Large intestine (tissue), 3 donors: ENCODE data around the gene PTPN11. TPM values are rescaled to one million over a fixed set of nuclear protein-coding genes. Genes with fewer than 3 reads are reported as not detected.

Experiments
- DNase-seq, 2 donors: peaks; one replicate each; pipeline versions ENCODE4 v3.0.0 to v3.0.0-alpha.2; 2013
- H3K27ac ChIP-seq: one replicate; pipeline ENCODE4 v1.5.1; 2013; ENCODE audit warnings: low read length
- H3K27me3 ChIP-seq: 2 replicates; pipeline ENCODE4 v1.6.1; 2013; ENCODE audit warnings: low read length; ENCODE audit not compliant: control insufficient read depth, insufficient read depth
- H3K36me3 ChIP-seq: 2 replicates; pipeline ENCODE4 v1.6.1; 2013; ENCODE audit warnings: low read length; ENCODE audit not compliant: control insufficient read depth, insufficient read depth
- H3K4me1 ChIP-seq: one replicate; pipeline ENCODE4 v1.6.1; 2013; ENCODE audit warnings: low read length; ENCODE audit not compliant: control insufficient read depth, insufficient read depth
- H3K4me3 ChIP-seq: one replicate; pipeline ENCODE4 v1.5.1; 2013; ENCODE audit warnings: low read length
- H3K9me3 ChIP-seq: one replicate; pipeline ENCODE4 v1.6.1; 2013; ENCODE audit warnings: mild to moderate bottlenecking, low read depth, low read length, moderate library complexity; ENCODE audit not compliant: control insufficient read depth
- WGBS: methylation state at CpG from one replicate; pipeline ENCODE4 v1.1.5; 2013; ENCODE audit warnings: low lambda C conversion rate; ENCODE audit not compliant: insufficient coverage; 5-methylcytosine and 5-hydroxymethylcytosine counted together
- polyA plus RNA-seq: library from polyadenylated mRNA; unstranded; fragments of 120-200 nt; gene quantifications from one replicate; pipeline ENCODE4 v1.2.1, GENCODE V29; 2013

Gene PTPN11
- polyA plus RNA-seq, 1 donor = 58.1 TPM

DNA sequence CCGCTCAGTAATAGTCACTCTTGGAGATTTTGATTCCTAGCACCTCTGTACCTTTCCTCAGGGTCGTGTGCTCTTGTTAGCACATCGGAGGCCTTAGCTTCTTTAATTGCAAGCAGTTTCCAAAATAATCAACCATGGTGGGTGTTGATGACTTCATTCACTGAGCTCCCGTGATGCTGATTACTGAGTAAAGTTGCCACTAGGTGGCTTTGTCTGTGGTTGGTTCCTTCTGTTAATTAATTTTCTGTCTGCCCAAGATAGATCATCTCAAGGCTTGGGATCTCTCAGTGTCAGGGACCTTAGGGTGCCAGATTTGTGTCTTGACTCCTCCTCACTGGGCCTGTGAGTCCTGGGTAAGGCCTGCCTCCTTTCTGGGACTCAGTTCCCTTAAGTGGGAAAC is 54.3 kb downstream of the PTPN11 start:
- Histone ChIP-seq H3K36me3 (peaks cover 52% of the 10 kb centered on the region), H3K4me1 (peaks cover 12% of the 10 kb centered on the region), H3K27me3 (no peaks in the 10 kb centered on the region), H3K9me3 (no peaks in the 10 kb centered on the region), H3K4me3 (no peak overlapping the region), H3K27ac (no peak overlapping the region)
- WGBS = no CpG with 5 or more reads among the region's 4 CpGs
- no peak for DNase-seq

DNA sequence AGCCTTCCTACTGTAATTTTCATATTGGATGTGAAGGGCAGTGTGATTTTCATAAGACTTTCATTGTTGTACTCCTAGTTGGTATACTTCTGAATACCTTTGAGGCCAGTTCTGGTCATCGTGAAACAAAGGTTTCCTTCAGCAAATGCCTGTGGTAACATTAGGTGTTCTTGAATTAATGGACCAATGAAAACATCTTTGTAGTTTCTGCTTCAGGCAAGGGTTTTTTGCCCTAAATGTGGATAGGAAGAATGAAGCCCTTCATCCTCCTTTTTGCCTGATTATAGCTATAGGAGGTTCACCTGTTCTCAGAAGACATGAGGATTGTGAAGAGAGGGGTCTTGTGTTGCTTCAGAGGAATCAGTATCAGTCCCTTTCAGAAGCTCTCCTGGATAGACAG is 60.7 kb downstream of the PTPN11 start:
- H3K36me3 ChIP-seq = peaks cover 84% of the 10 kb centered on the region
- H3K27me3 ChIP-seq = no peaks in the 10 kb centered on the region
- H3K27ac ChIP-seq = no peak overlapping the region
- WGBS = no CpG with 5 or more reads among the region's 1 CpG
- no peaks in the 10 kb centered on the region for H3K9me3 ChIP-seq
- no peak overlapping the region for H3K4me3 ChIP-seq
- H3K4me1 ChIP-seq = no peaks in the 10 kb centered on the region
- DNase-seq = no peak

DNA sequence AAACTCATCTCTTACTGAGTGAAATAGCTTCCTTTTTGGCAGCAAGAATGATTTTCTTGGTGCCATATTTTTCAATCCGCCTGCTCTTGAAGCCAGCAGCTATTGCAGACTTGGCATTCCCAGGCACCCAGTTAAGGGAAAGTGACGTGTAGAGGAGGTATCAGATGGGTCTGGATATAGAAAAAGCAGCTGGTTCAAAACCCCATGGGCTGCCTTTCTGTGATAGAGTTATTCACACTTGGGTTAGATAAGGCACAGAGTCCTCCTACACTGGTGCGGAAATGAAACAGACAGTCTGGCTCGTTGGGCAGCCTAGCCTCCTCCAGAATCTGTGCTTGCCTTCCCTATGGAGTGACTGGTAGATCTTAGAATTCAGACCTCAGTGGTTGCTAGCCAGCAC is 62.2 kb downstream of the PTPN11 start:
- no peaks in the 10 kb centered on the region for H3K27me3 ChIP-seq
- no peak overlapping the region for H3K4me3 ChIP-seq
- DNase-seq = no peak
- no peaks in the 10 kb centered on the region for H3K9me3 ChIP-seq
- H3K27ac ChIP-seq = no peak overlapping the region
- 90% methylated on average over 2 of the region's 4 CpGs for WGBS
- no peaks in the 10 kb centered on the region for H3K4me1 ChIP-seq
- peaks cover 71% of the 10 kb centered on the region for H3K36me3 ChIP-seq

DNA sequence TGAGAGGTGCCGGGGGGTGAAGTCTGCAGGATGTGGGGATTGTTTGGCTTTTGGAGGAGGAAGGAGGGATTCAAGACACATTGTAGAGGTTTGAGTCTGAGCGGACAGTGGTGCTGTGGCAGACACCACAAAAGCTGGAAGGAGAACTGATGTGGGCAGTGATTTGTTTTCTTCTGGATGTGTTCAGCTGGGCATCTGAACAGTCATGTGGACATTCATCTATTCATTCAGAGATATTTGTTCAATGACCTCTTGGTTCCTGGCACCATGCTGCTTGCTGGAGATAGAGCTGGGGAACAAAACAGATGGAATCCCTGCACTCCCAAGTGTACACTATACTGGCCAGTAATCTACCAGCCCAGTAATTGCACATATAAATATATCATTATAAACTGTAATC is 64.0 kb downstream of the PTPN11 start:
- no peaks in the 10 kb centered on the region for H3K4me1 ChIP-seq
- no peak overlapping the region for H3K4me3 ChIP-seq
- H3K9me3 ChIP-seq = no peaks in the 10 kb centered on the region
- H3K36me3 ChIP-seq = peaks cover 73% of the 10 kb centered on the region
- WGBS = no CpG with 5 or more reads among the region's 2 CpGs
- H3K27ac ChIP-seq = no peak overlapping the region
- DNase-seq = no peak
- H3K27me3 ChIP-seq = no peaks in the 10 kb centered on the region

DNA sequence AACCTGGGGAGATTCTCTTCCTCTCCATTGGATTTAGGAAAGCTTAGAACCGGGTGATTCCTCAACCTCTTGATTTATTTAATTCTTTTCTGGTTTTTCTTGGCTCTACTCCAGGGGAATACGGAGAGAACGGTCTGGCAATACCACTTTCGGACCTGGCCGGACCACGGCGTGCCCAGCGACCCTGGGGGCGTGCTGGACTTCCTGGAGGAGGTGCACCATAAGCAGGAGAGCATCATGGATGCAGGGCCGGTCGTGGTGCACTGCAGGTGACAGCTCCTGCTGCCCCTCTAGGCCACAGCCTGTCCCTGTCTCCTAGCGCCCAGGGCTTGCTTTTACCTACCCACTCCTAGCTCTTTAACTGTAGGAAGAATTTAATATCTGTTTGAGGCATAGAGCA is 67.6 kb downstream of the PTPN11 start:
- H3K4me1 ChIP-seq = no peaks in the 10 kb centered on the region
- H3K4me3 ChIP-seq = no peak overlapping the region
- H3K36me3 ChIP-seq = peaks cover 69% of the 10 kb centered on the region
- no CpG with 5 or more reads among the region's 12 CpGs for WGBS
- no peak overlapping the region for H3K27ac ChIP-seq
- H3K9me3 ChIP-seq = no peaks in the 10 kb centered on the region
- no peak for DNase-seq
- no peaks in the 10 kb centered on the region for H3K27me3 ChIP-seq

DNA sequence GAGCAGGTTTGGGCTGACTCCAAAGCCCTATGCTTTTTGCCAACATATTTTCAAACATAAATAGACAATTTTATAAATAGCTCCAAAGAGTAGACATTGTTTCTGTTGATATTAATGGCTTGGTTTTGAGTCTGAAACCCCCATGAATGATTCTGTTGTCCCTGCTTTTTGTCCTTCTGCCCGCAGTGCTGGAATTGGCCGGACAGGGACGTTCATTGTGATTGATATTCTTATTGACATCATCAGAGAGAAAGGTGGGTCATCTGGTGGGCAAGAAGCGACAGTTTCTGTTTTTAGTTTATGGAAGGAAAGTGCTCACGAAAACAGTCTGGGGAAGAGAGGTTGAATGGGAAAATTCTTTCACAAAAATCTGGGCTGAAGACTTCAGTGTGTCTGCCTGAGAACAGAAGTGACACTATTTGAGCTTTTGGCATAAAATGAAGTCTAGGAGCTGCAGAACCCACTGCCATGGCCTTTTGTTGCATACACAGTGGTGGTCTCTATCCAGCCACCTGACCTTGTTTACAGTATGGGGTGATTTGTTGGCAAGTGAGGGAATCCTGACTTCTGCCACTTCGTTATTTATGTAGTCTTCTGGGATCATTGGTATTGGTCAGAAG is 69.6 kb downstream of the PTPN11 start:
- Histone ChIP-seq H3K9me3 (no peaks in the 10 kb centered on the region), H3K36me3 (peaks cover 58% of the 10 kb centered on the region), H3K27me3 (no peaks in the 10 kb centered on the region), H3K4me1 (no peaks in the 10 kb centered on the region), H3K27ac (no peak overlapping the region), H3K4me3 (no peak overlapping the region)
- no peak for DNase-seq
- no CpG with 5 or more reads among the region's 6 CpGs for WGBS

DNA sequence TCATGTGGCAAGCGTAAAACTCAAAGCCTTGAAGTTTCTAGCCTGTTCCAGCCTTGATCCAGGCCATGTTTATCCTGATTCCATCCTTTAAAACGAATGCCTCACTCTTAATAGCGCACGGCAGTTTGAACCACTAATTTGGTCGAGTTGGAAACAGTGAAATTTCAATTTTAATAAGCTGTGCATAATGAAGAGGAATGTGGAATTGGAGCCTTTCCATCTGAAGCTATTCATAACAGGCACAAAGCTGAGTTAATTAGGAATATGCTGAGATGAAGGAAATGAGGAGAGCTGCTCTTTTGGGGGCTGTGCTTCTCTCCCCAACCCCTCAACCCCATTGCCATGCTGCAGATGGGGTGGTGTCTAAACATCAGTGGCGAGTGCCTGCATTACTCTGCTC is 70.7 kb downstream of the PTPN11 start:
- DNase-seq = no peak
- Histone ChIP-seq H3K36me3 (peaks cover 51% of the 10 kb centered on the region), H3K4me3 (no peak overlapping the region), H3K27me3 (no peaks in the 10 kb centered on the region), H3K9me3 (no peaks in the 10 kb centered on the region), H3K4me1 (no peaks in the 10 kb centered on the region), H3K27ac (no peak overlapping the region)
- WGBS = 93% methylated on average over 3 of the region's 6 CpGs

DNA sequence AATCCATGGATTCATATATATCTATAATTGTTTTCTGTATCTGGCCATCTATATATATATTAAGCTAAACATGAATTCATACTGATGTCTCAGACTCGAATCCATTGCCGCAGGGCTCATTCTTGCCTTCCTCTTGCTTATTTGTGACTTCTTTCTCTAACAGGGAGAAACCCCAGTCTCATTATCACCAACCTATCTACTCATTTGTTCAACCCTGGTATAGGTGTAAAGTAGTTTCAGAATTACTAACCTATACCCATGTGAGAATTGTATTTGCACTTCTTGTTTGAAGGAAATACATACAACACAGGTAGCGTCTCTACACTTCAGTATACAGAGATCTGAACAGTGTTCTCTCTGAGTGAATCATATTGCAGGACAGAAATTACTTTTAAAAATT is 77.7 kb downstream of the PTPN11 start:
- Histone ChIP-seq H3K36me3 (peaks cover 30% of the 10 kb centered on the region), H3K9me3 (no peaks in the 10 kb centered on the region), H3K27ac (no peak overlapping the region), H3K27me3 (no peaks in the 10 kb centered on the region), H3K4me1 (no peaks in the 10 kb centered on the region), H3K4me3 (no peak overlapping the region)
- DNase-seq = no peak
- no CpG with 5 or more reads among the region's 3 CpGs for WGBS

DNA sequence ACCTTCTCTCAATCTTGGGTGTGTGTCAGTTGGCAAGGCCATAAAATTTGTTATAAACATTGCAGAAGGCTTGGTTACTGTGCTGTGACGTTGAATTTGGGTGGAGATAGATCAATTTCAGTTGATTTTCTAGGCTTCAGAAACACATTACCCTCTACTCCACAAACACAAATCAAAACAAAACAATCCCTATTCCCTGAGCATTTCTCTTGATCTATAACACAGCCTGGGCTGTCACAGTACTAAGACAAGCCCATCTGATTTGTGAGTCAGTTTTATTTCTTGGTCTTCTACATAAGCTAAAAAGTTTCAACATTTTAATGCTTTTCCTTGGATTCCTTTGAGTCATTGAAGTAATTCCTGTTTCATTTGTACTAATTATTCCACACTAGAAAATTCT is 79.8 kb downstream of the PTPN11 start:
- DNase-seq = no peak

DNA sequence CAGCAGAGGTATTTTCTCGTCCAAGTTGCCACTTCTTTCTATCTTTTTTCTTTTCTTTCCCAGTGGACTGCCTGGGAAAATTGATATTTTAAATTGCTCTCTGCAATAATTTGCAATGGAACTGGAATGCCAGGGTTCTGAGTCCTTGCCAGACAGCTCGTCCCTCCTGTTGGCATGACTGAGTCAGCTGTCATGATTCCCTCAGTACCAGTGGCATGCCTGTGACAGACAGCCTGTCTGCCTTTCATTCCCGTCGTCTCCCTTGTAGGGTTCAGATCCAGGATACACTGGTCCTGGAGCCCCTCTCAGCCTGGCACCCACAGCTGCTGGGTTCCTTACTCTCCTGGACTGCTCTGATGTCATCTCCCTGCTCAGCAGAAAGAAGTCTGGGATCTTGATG is 84.8 kb downstream of the PTPN11 start:
- Histone ChIP-seq H3K27ac (no peak overlapping the region), H3K27me3 (no peaks in the 10 kb centered on the region), H3K4me3 (no peak overlapping the region), H3K4me1 (no peaks in the 10 kb centered on the region), H3K36me3 (peaks cover 43% of the 10 kb centered on the region), H3K9me3 (no peaks in the 10 kb centered on the region)
- no CpG with 5 or more reads among the region's 4 CpGs for WGBS
- no peak for DNase-seq

More for the DNA sequence above, 79.8 kb downstream of the PTPN11 start:
- Histone ChIP-seq H3K9me3 (no peaks in the 10 kb centered on the region), H3K27me3 (no peaks in the 10 kb centered on the region), H3K27ac (no peak overlapping the region), H3K4me3 (no peak overlapping the region), H3K4me1 (no peaks in the 10 kb centered on the region), H3K36me3 (peaks cover 31% of the 10 kb centered on the region)
- WGBS = no CpG with 5 or more reads among the region's 1 CpG

DNA sequence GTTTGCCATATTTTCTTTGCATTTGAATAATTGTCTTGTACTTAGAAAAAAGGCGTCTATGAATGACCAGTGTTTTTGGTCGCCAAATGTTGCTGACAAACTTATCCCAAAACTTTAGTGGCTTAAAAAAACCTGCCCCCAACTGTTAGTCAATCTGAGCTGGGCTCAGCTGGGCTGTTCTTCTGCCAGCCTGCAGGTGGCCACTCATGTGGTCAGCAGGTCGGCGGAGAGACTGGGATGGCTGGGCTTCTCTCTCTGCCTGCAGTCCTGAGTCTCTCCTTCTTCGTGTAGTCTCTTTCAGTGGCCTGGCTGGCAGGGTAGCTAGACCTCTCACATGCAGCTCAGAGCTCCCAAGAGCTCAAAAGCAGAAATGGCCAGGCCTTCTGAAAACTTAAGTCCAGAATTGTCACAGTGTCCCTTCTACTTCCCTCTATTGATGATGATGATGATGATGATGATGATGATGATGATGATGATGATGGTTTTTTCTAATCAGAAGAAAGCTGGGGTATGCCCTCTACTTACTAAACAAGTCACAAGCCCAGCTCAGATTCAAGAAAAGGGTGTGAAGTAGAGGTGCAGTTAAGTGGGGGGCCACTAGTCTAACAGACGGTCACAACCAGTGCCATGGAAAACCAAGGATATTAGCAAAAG is 87.9 kb downstream of the PTPN11 start:
- no peak overlapping the region for H3K27ac ChIP-seq
- H3K4me3 ChIP-seq = no peak overlapping the region
- H3K36me3 ChIP-seq = peaks cover 48% of the 10 kb centered on the region
- no peaks in the 10 kb centered on the region for H3K27me3 ChIP-seq
- no peaks in the 10 kb centered on the region for H3K9me3 ChIP-seq
- no CpG with 5 or more reads among the region's 6 CpGs for WGBS
- no peak for DNase-seq
- H3K4me1 ChIP-seq = no peaks in the 10 kb centered on the region
